Measurements from ENCODE around the gene ZNF487.
"Not testable (repeated sequence)": the region's sequence is repeated elsewhere in the genome, so short reads cannot be mapped to it uniquely, and the experiment has no call there.

The ZNF487 gene

DNA sequence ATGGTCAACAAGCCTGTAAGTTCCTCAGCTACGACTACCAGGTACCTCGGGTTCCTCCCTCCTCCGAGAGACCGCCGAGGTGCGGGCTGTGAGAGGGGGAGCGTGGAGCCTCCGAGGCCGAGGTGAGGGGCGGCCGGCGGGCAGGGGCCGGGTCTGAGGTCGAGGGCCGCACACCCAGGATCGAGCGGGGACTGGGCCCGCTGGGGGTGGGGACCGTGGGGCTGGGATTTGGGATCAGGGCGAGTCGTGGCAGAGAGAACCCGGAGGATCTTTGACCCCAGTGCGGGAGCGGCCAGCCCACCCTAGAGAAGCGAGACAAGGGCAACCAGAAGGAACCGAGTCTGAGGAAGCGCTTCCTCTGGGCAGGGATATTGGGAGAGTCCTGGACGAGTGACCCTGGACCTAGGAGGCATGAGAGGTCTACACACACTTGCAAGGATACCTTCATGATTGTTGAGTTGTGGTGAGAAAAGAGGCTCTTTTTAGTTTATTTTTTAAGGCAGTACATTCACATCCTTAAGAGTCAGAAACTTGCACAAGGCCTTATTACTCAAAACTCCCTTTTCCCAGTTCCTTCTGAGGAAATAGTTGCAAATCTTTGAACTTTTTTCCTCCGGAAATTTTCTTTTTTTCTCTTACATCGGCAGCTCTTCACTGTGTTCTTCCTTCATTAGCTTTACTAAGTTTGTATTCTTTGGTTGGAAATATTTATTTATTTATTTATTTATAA lies 395 bp downstream of the ZNF487 start:
- no peak for DNase-seq (ENCODE audit: low spot score)

DNA sequence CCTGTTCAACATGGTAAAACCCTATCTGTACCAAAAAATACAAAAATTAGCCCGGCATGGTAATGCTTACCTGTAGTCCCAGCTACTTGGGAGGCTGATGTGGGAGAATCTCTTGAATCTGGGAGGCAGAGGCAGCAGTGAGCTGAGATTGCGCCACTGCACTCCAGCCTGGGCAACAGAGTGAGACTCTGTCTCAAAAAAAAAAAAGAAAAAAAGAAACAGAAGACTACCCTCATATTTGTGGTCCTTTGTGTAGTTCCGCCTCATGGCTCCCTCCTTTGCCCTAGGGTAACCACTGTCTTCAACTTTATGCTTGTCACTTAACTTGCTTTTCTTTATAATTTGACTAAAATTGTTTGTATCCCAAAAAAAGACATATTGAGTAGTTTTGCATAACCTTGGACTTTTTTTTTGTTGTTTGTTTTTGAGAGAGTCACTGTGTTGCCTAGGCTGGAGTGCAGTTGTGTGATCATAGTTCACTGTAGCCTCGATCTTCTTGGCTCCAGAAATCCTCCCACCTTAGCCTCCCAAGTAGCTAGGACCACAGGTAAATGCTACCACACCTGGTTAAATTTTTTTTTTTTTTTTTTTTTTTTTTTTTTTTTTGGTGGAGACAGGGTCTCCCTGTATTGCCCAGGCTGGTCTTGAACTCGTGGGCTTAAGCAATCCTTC lies 3.7 kb downstream of the ZNF487 start:
- no peak for DNase-seq (ENCODE audit: low spot score)

DNA sequence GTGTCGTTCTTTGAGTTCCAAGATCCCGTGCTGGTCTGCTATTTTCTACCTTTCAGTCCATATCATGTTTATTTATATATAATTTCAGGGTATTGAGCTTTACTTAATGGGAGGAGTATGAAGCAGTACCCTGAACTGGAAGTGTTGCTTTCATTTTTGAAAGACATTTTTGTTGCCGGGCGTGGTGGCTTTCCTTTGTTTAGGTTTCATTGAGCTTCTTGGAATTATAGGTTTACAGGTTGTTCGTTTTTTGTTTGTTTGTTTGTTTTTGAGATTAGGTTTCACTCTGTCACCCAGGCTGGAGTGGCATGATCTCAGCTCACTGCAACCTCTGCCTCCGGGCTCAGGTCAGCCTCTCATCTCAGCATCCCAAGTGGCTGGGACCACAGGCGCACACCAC lies 7.4 kb downstream of the ZNF487 start:
- no peak for DNase-seq (ENCODE audit: low spot score)

DNA sequence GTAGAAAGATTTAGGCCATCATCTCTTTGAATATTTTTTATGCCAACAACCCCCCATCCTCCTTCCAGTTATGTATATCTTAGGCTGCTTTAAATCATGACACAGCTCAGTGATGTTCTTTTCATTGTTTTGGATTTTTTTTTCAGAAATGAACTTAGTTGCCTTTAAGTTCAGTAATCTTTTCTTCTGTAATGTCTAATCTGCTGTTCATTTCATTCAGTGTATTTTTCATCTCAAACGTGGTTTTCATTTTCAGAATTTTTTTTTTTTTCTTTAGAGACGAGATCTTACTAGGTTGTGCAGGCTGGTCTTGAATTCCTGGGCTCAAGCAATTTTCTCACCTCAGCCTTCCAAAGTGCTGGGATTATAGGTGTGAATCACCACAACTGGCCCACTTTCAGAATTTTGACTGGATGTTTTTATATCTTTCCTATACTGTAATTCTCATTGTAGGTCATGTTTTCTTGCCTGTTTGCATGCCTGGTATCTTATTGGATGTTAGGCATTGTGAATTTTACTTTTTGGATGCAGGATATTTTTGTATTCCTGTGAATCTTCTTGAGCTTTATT lies 8.1 kb downstream of the ZNF487 start:
- DNase-seq (ENCODE audit: low spot score) = no peak

GRCh38 chr10:43446219-43447017 lies 9.5 kb downstream of the ZNF487 start:
- not testable (repeated sequence) for DNase-seq (ENCODE audit: low spot score)

DNA sequence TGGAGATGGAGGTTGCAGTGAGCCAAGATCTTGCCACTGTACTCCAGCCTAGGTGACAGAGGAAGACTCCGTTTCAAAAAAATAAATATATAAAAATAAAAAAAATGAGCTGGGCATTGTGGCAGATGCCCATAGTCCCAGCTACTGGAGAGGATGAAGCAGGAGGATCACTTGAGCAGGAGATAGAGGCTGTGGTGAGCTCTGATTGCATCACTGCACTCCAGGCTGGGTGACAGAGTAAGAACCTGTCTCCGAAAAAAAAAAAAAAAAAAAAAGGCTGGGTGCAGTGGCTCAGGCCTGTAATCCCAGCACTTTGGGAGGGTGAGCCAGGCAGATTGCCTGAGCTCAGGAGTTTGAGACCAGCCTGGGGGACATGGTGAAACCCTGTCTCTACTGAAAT lies 11.8 kb downstream of the ZNF487 start:
- DNase-seq (ENCODE audit: low spot score) = no peak

DNA sequence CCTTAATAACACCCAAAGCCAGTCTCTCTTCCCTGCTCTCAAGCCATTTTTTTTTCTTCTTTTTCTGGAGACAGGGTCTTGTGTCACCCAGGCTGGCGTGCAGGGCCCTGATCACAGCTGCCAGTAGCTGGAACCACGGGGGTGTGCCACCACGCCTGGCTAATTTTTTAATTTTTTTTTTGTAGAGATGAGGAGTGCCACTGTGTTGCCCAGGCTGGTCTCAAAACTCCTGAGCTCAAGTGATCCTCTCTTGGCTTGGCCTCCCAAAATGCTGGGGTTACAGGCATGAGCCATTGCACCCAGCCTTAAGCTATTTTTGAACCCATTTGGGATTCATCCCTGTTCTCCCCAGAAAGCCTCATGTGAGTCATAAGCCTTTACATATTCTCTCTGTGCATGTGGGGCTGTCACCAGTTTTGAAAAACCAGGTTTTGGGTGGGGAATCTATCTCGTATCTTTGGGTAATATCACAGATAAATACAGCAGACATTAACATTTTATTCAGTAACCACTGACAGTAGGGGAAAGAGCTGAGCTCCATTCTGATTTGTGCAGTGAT lies 15.5 kb downstream of the ZNF487 start:
- no peak for DNase-seq (ENCODE audit: low spot score)

GRCh38 chr10:43453266-43453831 lies 16.4 kb downstream of the ZNF487 start:
- no peak for DNase-seq (ENCODE audit: low spot score)

GRCh38 chr10:43454025-43454424 lies 17.1 kb downstream of the ZNF487 start:
- DNase-seq (ENCODE audit: low spot score) = not testable (repeated sequence)

DNA sequence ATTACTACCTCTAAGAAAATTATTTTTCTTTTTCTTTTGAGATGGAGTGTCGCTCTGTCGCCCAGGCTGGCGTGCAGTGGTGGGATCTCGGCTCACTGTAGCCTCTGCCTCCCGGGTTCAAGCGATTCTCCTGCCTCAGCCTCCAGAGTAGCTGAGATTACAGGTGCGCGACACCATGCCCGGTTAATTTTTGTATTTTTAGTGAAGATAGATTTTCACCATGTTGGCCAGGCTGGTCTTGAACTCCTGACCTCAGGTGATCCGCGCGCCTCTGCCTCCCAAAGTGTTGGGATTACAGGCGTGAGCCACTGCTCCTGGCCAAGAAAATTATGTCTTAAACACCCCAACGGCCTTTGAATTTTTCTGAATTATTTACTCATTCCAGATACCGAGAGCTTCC lies 19.6 kb downstream of the ZNF487 start:
- DNase-seq (ENCODE audit: low spot score) = not testable (repeated sequence)

DNA sequence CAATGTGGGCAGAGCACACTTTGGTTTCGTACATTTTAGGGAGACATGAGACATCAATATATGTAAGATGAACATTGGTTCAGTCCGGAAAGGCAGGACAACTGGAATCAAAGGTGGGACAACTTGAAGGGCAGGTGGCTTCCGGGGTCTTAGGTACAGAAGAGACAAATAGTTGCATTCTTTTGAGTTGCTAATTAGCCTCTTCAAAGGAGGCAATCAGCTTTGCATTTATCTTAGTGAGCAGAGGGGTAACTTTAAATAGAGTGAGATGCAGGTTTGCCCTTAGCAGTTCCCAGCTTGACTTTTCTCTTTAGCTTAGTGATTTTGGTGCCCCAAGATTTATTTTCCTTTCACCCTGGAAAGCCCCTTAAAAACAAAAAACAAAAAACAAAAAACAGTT lies 21.3 kb downstream of the ZNF487 start:
- DNase-seq (ENCODE audit: low spot score) = no peak

GRCh38 chr10:43461950-43462349 lies 25.0 kb downstream of the ZNF487 start:
- peak; percentile 80 for DNase-seq (ENCODE audit: low spot score)

GRCh38 chr10:43465086-43465735 lies 28.3 kb downstream of the ZNF487 start:
- DNase-seq (ENCODE audit: low spot score) = not testable (repeated sequence)

GRCh38 chr10:43465736-43466120 lies 28.8 kb downstream of the ZNF487 start:
- DNase-seq (ENCODE audit: low spot score) = not testable (repeated sequence)

DNA sequence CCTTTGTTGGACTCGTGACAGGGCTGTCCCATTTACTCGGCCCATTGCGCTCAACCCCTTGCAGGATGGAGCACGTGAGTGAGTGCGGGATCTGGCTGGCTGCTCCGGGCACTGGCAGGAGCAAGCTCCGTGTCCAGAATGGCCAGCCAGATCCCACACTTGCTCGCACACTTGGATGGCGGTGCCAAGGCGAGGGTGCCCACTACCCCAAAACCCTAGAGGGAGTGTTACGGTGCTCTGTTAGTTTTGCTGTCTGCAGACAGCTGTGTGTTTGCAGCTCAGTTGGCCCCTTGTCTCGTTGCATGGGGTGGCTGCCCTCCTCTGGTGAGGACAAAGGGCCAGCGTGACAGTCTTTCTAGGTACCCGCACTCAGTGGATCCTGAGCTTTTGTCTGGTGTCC lies 34.2 kb downstream of the ZNF487 start:
- DNase-seq (ENCODE audit: low spot score) = no peak

DNA sequence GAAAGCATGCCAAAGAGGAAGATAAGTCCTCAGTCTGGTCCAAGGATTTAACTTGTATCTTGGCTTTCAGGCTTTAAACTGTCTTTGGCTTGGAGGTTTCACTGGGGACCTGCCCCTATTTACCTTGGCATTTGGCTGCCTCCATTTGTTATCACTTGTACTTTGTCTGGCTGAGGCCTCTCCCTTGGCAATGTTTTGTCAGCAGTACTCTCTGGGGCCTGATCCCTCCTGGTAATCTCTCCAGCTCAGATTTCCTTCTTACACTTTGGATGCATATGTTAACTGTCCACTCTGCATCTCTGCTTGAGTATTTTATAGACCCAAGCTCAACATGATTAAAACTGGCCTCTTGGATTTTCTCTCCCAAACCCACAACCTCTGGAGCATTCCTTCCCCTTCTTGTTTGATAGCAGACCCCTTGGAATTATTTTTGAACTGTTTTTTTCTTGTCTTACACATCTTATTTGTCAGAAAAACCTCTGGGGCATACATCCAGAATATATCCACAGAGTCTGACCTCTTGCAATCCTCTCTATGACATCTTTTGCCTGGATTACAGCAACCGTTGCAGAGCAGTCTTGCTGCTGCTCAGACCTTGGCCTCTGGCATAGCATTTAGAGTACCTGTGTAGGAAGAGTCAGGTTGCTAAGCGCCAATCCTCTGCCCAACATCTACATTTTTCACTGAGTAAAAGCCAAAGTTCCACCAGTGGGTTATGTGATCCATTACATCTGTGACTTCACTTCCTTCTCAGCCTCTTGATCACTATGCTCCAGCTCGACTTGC lies 35.2 kb downstream of the ZNF487 start:
- DNase-seq (ENCODE audit: low spot score) = no peak

DNA sequence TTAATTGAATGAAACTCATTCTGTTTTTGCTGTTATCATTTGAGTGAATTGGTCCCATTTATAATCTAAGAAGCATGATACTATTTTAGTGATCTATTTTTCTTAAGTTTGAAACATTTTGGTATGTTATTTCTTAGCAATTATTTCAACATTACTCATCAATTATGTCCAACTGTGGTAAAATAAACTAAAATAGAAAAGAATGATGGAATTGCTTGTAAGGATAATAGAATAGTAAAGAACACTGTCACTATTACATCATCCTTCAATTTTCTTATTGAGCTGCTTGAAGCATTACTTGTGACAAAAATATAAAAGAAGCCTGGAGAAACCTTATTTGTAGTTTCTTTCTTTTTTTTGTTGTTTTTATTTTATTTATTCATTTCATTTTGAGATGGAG lies 42.4 kb downstream of the ZNF487 start:
- DNase-seq (ENCODE audit: low spot score) = no peak

GRCh38 chr10:43482319-43483078 lies 45.6 kb downstream of the ZNF487 start:
- DNase-seq (ENCODE audit: low spot score) = no peak

- no peak for DNase-seq (ENCODE audit: low spot score)
Measured at GRCh38 chr10:43491855-43492254, 54.9 kb downstream of the ZNF487 start.

GRCh38 chr10:43502931-43503330 lies 66.0 kb downstream of the ZNF487 start:
- DNase-seq (ENCODE audit: low spot score) = no peak

Measured in CD4-positive, alpha-beta T cell treated with Interleukin-15 for 4 hours (primary cell).